Measurements from ENCODE around the gene LIPM.

The LIPM gene

GRCh38 chr10:88870089-88870488 is 67.6 kb downstream of the LIPM start:
- Histone ChIP-seq H3K36me3 (ENCODE audit: control insufficient read depth, insufficient read depth, low read length) (no peaks in the 10 kb centered on the region), H3K79me2 (no peaks in the 10 kb centered on the region), H3K27ac (no peak overlapping the region), H3K4me2 (ENCODE audit: low read length) (no peak overlapping the region), H2AFZ (no peak overlapping the region), H3K9me3 (ENCODE audit: control insufficient read depth, low read length) (no peaks in the 10 kb centered on the region), H3K27me3 (ENCODE audit: control insufficient read depth, insufficient read depth, low read length) (no peaks in the 10 kb centered on the region), H3K4me3 (ENCODE audit: low read depth, low read length) (no peak overlapping the region), H3K9ac (no peak overlapping the region), H3K4me1 (no peaks in the 10 kb centered on the region)
- no peak for TF ChIP-seq CTCF (IDR thresholded peaks at IDR 0.05)

Data from parathyroid adenoma (tissue), 2 donors.